PFSK-1 (cell line): ENCODE data around the gene ZNF330. TPM values are rescaled to one million over a fixed set of nuclear protein-coding genes. Genes with fewer than 3 reads are reported as not detected.

Source experiments
- FOXP2 ChIP-seq: optimal IDR thresholded peaks from 2 replicates; pipeline ENCODE3; 2011; ENCODE audit warnings: borderline replicate concordance, control low read depth, inconsistent platforms; ENCODE audit not compliant: insufficient read depth; ENCODE audit errors: extremely low read length, extremely low read depth
- POLR2AphosphoS5 ChIP-seq: IDR thresholded peaks from 2 replicates; pipeline ENCODE4 v1.6.1; 2012; ENCODE audit warnings: low read depth, mild to moderate bottlenecking, control low read depth, low read length, moderate library complexity
- REST ChIP-seq, 2 experiments: IDR thresholded peaks; 2 replicates each; pipeline versions ENCODE4 v1.6.1 to v1.8.0; 2011 to 2012; ENCODE audit warnings: low read depth in 2 of 2, low read length in 2 of 2, control low read depth in 1 of 2, inconsistent platforms in 1 of 2, mild to moderate bottlenecking in 1 of 2, moderate library complexity in 1 of 2; ENCODE audit not compliant: insufficient read depth in 1 of 2
- SIN3A ChIP-seq: IDR thresholded peaks from 2 replicates; pipeline ENCODE4 v1.6.1; 2012; ENCODE audit warnings: mild to moderate bottlenecking, low read length, moderate library complexity, borderline replicate concordance; ENCODE audit not compliant: insufficient read depth
- TAF1 ChIP-seq: IDR thresholded peaks from 2 replicates; pipeline ENCODE4 v1.6.1; 2012; ENCODE audit warnings: low read length, control low read depth, borderline replicate concordance; ENCODE audit not compliant: insufficient read depth
- polyA plus RNA-seq: library from polyadenylated mRNA; unstranded; fragments of >200 nt; gene quantifications from one replicate; pipeline ENCODE4 v1.2.1, GENCODE V29; 2012; ENCODE audit warnings: low read depth, missing spikeins; ENCODE audit not compliant: insufficient read length

The ZNF330 gene
- polyA plus RNA-seq = 22.5 TPM

DNA sequence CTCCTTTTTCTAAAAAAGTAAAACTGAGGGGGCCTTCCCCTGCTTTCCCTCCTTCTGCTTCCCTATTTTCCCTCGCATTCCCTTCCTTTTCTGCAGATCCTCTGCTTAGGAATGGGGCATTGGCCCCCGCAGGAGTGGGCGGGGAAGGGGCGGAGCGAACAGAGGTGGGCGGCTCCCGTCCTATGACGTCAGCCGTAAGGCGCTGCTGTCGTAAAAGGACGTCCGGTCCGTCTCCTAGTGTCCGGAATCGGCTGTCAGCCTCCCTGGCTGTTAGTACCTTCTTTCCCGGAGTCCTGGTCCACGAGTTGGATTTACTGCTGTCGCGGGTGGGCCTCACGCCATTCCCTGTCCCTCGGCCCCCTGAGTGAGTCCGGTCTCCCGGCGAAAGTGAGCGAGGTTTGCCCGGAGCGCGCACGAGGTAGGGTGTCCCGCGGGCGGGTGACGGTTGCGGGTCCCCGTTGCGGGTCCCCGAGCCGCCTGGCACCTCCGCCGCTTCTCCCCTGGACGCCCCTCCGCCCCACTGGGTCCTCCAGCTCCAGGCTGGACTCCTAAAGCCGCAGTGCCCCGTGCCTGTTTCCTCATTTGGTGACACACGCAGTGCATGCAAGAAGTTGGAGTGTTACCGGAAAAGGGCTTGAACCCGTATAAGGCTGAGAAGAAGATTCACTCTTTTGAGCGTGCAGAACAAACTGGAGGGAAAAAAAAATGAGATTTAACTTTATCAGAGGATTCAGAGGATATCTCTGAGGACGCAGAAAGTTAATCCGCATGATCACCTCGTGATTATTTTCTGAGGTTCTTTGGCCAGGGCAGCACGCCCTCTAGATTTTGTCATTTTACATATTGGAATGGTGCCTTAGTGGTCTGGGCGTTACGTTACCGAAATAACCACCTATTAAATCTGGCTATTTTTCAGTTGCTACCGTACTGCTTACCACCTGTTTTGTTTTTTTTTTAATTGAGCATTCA lies at the start of gene ZNF330:
Gene ZNF330, plus strand, starts transcription at position 205 of the 969 bp plus-strand sequence. CDS start 1,477 bp downstream, outside the sequence.
- TF ChIP-seq REST (IDR thresholded peaks at IDR 0.05; ENCODE audit: insufficient read depth in 1 of 2, low read depth in 2 of 2, low read length in 2 of 2) = 0 out of 4 replicates have a peak, but pooled peaks have one; percentile 5 to 12
- TF ChIP-seq FOXP2 = no peak
- peak; percentile 85; the same call in 1 of the 2 replicates for TF ChIP-seq TAF1
- 0 out of 2 replicates have a peak, but pooled peaks have one; percentile 22 for TF ChIP-seq SIN3A
- peak; percentile 81 for TF ChIP-seq POLR2AphosphoS5

GRCh38 chr4:141174457-141174856 lies 46.2 kb upstream of the ZNF330 start:
- TF ChIP-seq FOXP2 (no peak), SIN3A (no peak), POLR2AphosphoS5 (no peak), REST (IDR thresholded peaks at IDR 0.05; ENCODE audit: insufficient read depth in 1 of 2, low read depth in 2 of 2, low read length in 2 of 2) (no peak), TAF1 (no peak)

GRCh38 chr4:141177171-141177570 lies 43.5 kb upstream of the ZNF330 start:
- no peak for TF ChIP-seq TAF1
- TF ChIP-seq POLR2AphosphoS5 = no peak
- TF ChIP-seq REST (IDR thresholded peaks at IDR 0.05; ENCODE audit: insufficient read depth in 1 of 2, low read depth in 2 of 2, low read length in 2 of 2) = no peak
- no peak for TF ChIP-seq SIN3A
- TF ChIP-seq FOXP2 = no peak

GRCh38 chr4:141179474-141180373 lies 41.0 kb upstream of the ZNF330 start:
- TF ChIP-seq REST (IDR thresholded peaks at IDR 0.05; ENCODE audit: insufficient read depth in 1 of 2, low read depth in 2 of 2, low read length in 2 of 2) = no peak
- TF ChIP-seq FOXP2 = no peak
- no peak for TF ChIP-seq TAF1
- TF ChIP-seq POLR2AphosphoS5 = no peak
- TF ChIP-seq SIN3A = no peak
